Measurements from ENCODE around the gene RIT1.

RIT1 gene

DNA sequence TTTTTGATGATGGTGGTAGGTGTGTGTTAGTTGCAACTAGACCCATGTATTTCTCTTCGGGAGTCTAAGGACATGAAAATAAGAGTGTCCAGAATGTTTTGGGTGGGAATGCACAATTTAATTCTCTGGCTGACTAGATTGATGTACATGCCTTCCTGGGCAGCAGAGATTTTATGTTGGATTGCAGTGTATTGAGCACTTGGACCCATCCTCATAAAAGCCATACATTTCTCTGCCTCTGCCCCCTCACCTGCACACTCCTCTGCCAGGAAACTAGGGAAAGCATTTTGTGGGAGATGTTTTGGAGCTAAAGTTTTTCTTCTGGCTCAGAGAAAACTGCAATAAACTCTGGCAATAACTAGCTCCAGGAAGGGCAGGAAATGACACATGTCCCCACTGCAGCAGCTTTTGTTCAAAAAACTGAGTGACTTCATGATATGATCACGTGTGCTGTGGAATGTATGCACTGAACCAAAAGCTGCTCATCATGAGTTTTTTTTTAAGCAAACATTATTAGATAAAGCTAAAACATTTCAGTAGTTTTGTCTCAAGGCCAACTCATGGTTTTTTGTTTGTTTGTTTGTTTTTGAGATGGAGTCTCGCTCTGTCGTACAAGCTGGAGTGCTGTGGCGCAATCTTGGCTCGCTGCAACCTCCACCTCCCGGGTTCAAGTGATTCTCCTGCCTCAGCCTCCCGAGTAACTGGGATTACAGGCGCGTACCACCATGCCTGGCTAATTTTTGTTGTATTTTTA, 17.6 kb downstream of the RIT1 start:
- Histone ChIP-seq H3K9ac (peak overlapping the region in 2 of 11 experiments; percentile 14 to 29; a peak in 3 of 22 replicates), H3K36me3 (peaks cover 25 to 63% (median 35%) of the 10 kb centered on the region in 11 experiments), H3K4me3 (no peak overlapping the region), H3K9me3 (replicated peaks in 1 of 11) (no peaks in the 10 kb centered on the region), H3K4me1 (peaks cover 6 to 26% (median 14%) of the 10 kb centered on the region in 10 experiments; a peak in 17 of 20 replicates), H3K27me3 (no peaks in the 10 kb centered on the region), H3K4me2 (peak overlapping the region in 6 of 11 experiments; percentile 16 to 50 (median 36); a peak in 11 of 22 replicates), H4K20me1 (peaks cover 0 to 23% (median 5%) of the 10 kb centered on the region in 11 experiments; a peak in 7 of 22 replicates), H3K27ac (peak overlapping the region in 4 of 11 experiments; percentile 4 to 41 (median 11); a peak in 8 of 22 replicates)
- 0 out of 22 replicates have a peak, but pooled peaks of 1 of the 11 experiments have one; percentile 13 for TF ChIP-seq Cebpa-rat (IDR thresholded peaks at IDR 0.05)

- Histone ChIP-seq H3K9me3 (replicated peaks in 1 of 11) (no peaks in the 10 kb centered on the region), H3K4me3 (no peak overlapping the region), H3K36me3 (peaks cover 23 to 63% (median 38%) of the 10 kb centered on the region in 11 experiments), H3K4me1 (peaks cover 6 to 26% (median 14%) of the 10 kb centered on the region in 10 experiments; a peak in 17 of 20 replicates), H3K9ac (0 out of 22 replicates have a peak overlapping the region, but pooled peaks of 1 of the 11 experiments have one; percentile 2), H3K4me2 (no peak overlapping the region), H3K27me3 (no peaks in the 10 kb centered on the region), H4K20me1 (peaks cover 0 to 17% (median 3%) of the 10 kb centered on the region in 11 experiments; a peak in 5 of 22 replicates), H3K27ac (peak overlapping the region in 3 of 11 experiments; percentile 2 to 27 (median 18); a peak in 3 of 22 replicates)
- TF ChIP-seq Cebpa-rat (IDR thresholded peaks at IDR 0.05): no peak
These were observed 18.4 kb downstream of the RIT1 start for GRCh38 chr1:155892796-155893195.

DNA sequence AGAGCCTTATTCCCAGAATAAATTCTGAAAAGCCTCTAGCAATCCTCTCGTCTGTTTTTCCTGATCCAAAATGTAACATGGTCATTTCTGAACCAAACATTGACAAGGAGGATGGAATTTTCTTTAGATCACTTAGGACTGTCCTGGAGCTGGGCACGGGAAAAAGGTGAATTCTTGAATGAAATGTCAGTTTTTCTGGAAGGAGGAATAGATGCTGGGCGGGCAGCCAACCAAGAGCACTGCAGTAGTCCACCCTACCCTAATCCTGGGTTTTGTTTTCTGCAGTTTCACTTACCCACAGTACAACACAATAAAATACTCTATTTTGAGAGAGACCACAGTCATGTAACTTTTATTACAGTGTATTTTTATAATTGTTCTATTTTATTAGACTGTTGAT, 20.9 kb downstream of the RIT1 start:
- H3K27ac ChIP-seq: no peak overlapping the region
- no peak overlapping the region for H3K4me2 ChIP-seq
- H3K4me1 ChIP-seq: peaks cover 6 to 26% (median 14%) of the 10 kb centered on the region in 10 experiments; a peak in 17 of 20 replicates
- no peak overlapping the region for H3K9ac ChIP-seq
- H4K20me1 ChIP-seq: peaks cover 0 to 11% (median 0%) of the 10 kb centered on the region in 11 experiments; a peak in 3 of 22 replicates
- H3K4me3 ChIP-seq: no peak overlapping the region
- TF ChIP-seq Cebpa-rat (IDR thresholded peaks at IDR 0.05): no peak
- no peaks in the 10 kb centered on the region for H3K27me3 ChIP-seq
- H3K36me3 ChIP-seq: peaks cover 10 to 63% (median 37%) of the 10 kb centered on the region in 11 experiments; a peak in 20 of 22 replicates
- H3K9me3 ChIP-seq (replicated peaks in 1 of 11): no peaks in the 10 kb centered on the region

DNA sequence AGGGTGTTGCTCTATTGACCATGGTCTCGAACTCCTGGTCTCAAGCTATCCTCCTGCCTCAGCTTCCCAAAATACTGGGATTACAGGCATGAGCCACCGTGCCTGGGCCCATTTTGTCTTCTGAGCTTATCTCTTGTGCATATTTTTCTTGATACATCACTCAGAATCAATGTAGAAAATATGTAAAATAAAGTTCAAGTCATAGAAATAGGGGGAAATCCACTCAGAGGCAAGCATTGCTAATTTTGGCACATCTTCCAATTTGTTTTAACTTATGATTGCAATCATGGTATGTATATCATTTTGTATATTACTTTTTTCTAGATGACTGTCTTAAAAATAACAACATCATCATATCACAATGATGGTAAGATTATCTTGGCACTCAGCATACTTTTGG, 21.6 kb downstream of the RIT1 start:
- TF ChIP-seq Cebpa-rat (IDR thresholded peaks at IDR 0.05): no peak
- Histone ChIP-seq H3K9me3 (replicated peaks in 1 of 11) (no peaks in the 10 kb centered on the region), H4K20me1 (peaks cover 0 to 18% (median 0%) of the 10 kb centered on the region in 11 experiments; a peak in 3 of 22 replicates), H3K27ac (no peak overlapping the region), H3K27me3 (no peaks in the 10 kb centered on the region), H3K4me2 (no peak overlapping the region), H3K36me3 (peaks cover 8 to 63% (median 42%) of the 10 kb centered on the region in 11 experiments; a peak in 20 of 22 replicates), H3K4me3 (no peak overlapping the region), H3K4me1 (peaks cover 6 to 24% (median 14%) of the 10 kb centered on the region in 10 experiments; a peak in 17 of 20 replicates), H3K9ac (no peak overlapping the region)

- Histone ChIP-seq H3K27ac (no peak overlapping the region), H3K4me3 (no peak overlapping the region), H3K4me1 (peaks cover 2 to 13% (median 4%) of the 10 kb centered on the region in 10 experiments; a peak in 17 of 20 replicates), H4K20me1 (peaks cover 0 to 27% (median 0%) of the 10 kb centered on the region in 11 experiments; a peak in 4 of 22 replicates), H3K27me3 (no peaks in the 10 kb centered on the region), H3K4me2 (no peak overlapping the region), H3K9ac (no peak overlapping the region), H3K9me3 (replicated peaks in 1 of 11) (no peaks in the 10 kb centered on the region), H3K36me3 (peaks cover 12 to 67% (median 52%) of the 10 kb centered on the region in 11 experiments; a peak in 21 of 22 replicates)
- TF ChIP-seq Cebpa-rat (IDR thresholded peaks at IDR 0.05): no peak
These were observed 22.7 kb downstream of the RIT1 start for GRCh38 chr1:155888481-155888880.

DNA sequence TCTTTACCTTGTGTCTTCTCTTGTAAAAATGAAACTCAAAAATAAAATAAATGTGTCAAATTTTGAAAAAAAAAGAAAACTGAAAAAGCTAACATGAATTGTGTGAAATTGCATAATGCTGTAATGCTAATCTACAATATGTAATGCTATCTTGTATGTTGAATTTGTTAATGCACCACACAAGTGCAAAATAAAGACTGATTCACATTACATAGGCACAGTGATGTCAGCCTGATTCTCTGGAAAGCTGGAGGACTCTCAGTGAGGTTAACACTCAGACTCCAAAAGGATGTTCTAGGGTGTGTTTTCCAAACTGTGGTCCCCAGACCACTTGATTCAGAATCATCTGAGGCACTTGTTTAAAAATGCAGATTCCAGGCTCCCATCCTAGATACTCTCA, 26.2 kb downstream of the RIT1 start:
- TF ChIP-seq Cebpa-rat (IDR thresholded peaks at IDR 0.05): no peak
- Histone ChIP-seq H4K20me1 (peaks cover 0 to 42% (median 0%) of the 10 kb centered on the region in 11 experiments; a peak in 7 of 22 replicates), H3K36me3 (peaks cover 46 to 99% (median 83%) of the 10 kb centered on the region in 11 experiments), H3K27me3 (no peaks in the 10 kb centered on the region; a peak in 1 of 22 replicates), H3K27ac (no peak overlapping the region), H3K9ac (no peak overlapping the region), H3K9me3 (replicated peaks in 1 of 11) (no peaks in the 10 kb centered on the region), H3K4me1 (no peaks in the 10 kb centered on the region), H3K4me3 (no peak overlapping the region), H3K4me2 (no peak overlapping the region)

GRCh38 chr1:155884031-155884960, 26.9 kb downstream of the RIT1 start:
- H3K4me3 ChIP-seq: no peak overlapping the region

DNA sequence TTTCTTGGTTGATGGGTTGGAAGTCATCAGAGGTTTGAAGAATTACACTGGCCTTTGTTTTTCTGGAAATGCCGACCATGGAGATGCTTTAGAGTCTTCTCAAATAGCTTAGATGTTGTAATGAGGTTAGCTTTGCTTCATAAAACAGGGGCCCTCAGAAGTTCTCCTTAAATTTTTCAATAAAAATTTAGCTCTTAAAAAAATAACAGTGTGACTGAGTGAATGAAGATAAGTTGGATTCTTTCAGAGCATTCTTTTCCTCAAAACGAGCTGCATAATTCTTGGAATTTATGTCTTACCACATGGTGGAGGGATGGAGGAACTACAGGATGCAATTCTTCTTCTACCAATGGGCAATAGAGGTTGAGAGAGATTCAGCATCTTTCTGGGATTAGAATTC, 28.4 kb downstream of the RIT1 start:
- H3K27me3 ChIP-seq: no peaks in the 10 kb centered on the region; a peak in 1 of 22 replicates
- H3K4me2 ChIP-seq: no peak overlapping the region
- H3K27ac ChIP-seq: no peak overlapping the region
- H3K4me3 ChIP-seq: no peak overlapping the region
- H4K20me1 ChIP-seq: peaks cover 0 to 61% (median 3%) of the 10 kb centered on the region in 11 experiments; a peak in 11 of 22 replicates
- H3K9ac ChIP-seq: no peak overlapping the region
- TF ChIP-seq Cebpa-rat (IDR thresholded peaks at IDR 0.05): no peak
- H3K9me3 ChIP-seq (replicated peaks in 1 of 11): no peaks in the 10 kb centered on the region
- H3K4me1 ChIP-seq: no peaks in the 10 kb centered on the region
- peaks cover 54 to 99% (median 90%) of the 10 kb centered on the region in 11 experiments for H3K36me3 ChIP-seq

More at GRCh38 chr1:155884031-155884960, 26.9 kb downstream of the RIT1 start:
- peaks cover 0 to 49% (median 0%) of the 10 kb centered on the region in 11 experiments; a peak in 7 of 22 replicates for H4K20me1 ChIP-seq
- H3K27ac ChIP-seq: no peak overlapping the region
- no peaks in the 10 kb centered on the region for H3K9me3 ChIP-seq (replicated peaks in 1 of 11)
- no peaks in the 10 kb centered on the region for H3K4me1 ChIP-seq
- no peak overlapping the region for H3K9ac ChIP-seq
- peaks cover 53 to 100% (median 87%) of the 10 kb centered on the region in 11 experiments for H3K36me3 ChIP-seq
- no peak overlapping the region for H3K4me2 ChIP-seq
- TF ChIP-seq Cebpa-rat (IDR thresholded peaks at IDR 0.05): no peak
- no peaks in the 10 kb centered on the region; a peak in 1 of 22 replicates for H3K27me3 ChIP-seq

Measured in BLaER1 treated with 17β-estradiol and CSF1 and Interleukin-3, amounts not matched to agents 10 nM and 100 nM (cell line).